GM12878 (cell line): Measurements from ENCODE around the gene ZNF554. TPM values are rescaled to one million over a fixed set of nuclear protein-coding genes. Genes with fewer than 3 reads are reported as not detected.

Source experiments
- ATAC-seq: fragments of 200-7000 bp; cut with Tn5 transposase; 3 replicates; pipeline ENCODE4 v1.9.1; 2020; ENCODE audit warnings: mild to moderate bottlenecking, moderate library complexity
- BruUV-seq: library from RNA; stranded (reverse); fragments of 400-500 nt; replicated peaks from 2 replicates; lab custom pipeline; 2021; lab: Mats Ljungman, UMichigan
- CTCF ChIA-PET: fragments of 300-600 bp; sonication (Branson Sonifier 250); formaldehyde crosslinking; extraction: SDS; loops from one replicate; lab custom pipeline; 2021; ENCODE audit warnings: inconsistent platforms; lab: Yijun Ruan, JAX
- POLR2A ChIA-PET: fragments of 350-600 bp; formaldehyde crosslinking; extraction: SDS; loops from one replicate; lab custom pipeline; 2021; ENCODE audit warnings: inconsistent platforms; lab: Charles Lee
- RAD21 ChIA-PET: fragments of 300-600 bp; sonication (Branson Sonifier 250); formaldehyde crosslinking; loops from one replicate; lab custom pipeline; 2023; ENCODE audit warnings: antibody characterized with exemption; ENCODE audit not compliant: unreplicated experiment; lab: Charles Lee
- SMC1A ChIA-PET: fragments of 300-600 bp; sonication (Branson Sonifier 250); formaldehyde crosslinking; loops from one replicate; lab custom pipeline; 2023; ENCODE audit not compliant: unreplicated experiment, uncharacterized antibody; lab: Charles Lee
- DNase-seq: peaks from one replicate; pipeline ENCODE4 v3.0.0-alpha.2; 2011; ENCODE audit warnings: low read depth, low spot score
- FAIRE-seq: peaks from 3 replicates; lab custom pipeline; 2011; peaks lifted over from hg19 to GRCh38; lab: Jason Lieb, UNC
- H2AFZ ChIP-seq: 2 replicates; pipeline ENCODE4 v1.6.0; 2011; ENCODE audit warnings: low read depth, low read length, control low read depth; ENCODE audit not compliant: control insufficient read depth
- H3K27ac ChIP-seq: 2 replicates; pipeline ENCODE4 v1.5.1; 2011; ENCODE audit warnings: control low read depth; ENCODE audit not compliant: control insufficient read depth, insufficient read depth
- H3K27me3 ChIP-seq, 2 experiments: replicated peaks in 1 of 2; 2 replicates each; pipeline versions ENCODE4 v1.6.0 to v1.6.1; 2011; ENCODE audit warnings: low read length in 1 of 2; ENCODE audit not compliant: control insufficient read depth in 2 of 2, insufficient read depth in 2 of 2
- H3K36me3 ChIP-seq, 2 experiments: 2 replicates each; pipeline ENCODE4 v1.5.1; 2011; ENCODE audit warnings: low read length in 1 of 2; ENCODE audit not compliant: control insufficient read depth in 2 of 2, insufficient read depth in 2 of 2
- H3K4me1 ChIP-seq: 2 replicates; pipeline ENCODE4 v1.6.1; 2011; ENCODE audit warnings: mild to moderate bottlenecking, low read length, moderate library complexity, mixed read lengths; ENCODE audit not compliant: control insufficient read depth, insufficient read depth
- H3K4me2 ChIP-seq: 2 replicates; pipeline ENCODE4 v1.6.0; 2011; ENCODE audit warnings: control low read depth; ENCODE audit not compliant: control insufficient read depth, insufficient read depth
- H3K4me3 ChIP-seq: fragments of 200-600 bp; sonication (generic); 2 replicates; pipeline ENCODE4 v1.5.1; 2016
- H3K79me2 ChIP-seq: 2 replicates; pipeline ENCODE4 v1.6.0; 2011; ENCODE audit warnings: low read length; ENCODE audit not compliant: control insufficient read depth, insufficient read depth
- H3K9ac ChIP-seq: 2 replicates; pipeline ENCODE4 v1.8.0; 2011; ENCODE audit warnings: low read length, control low read depth, mixed read lengths; ENCODE audit not compliant: control insufficient read depth, insufficient read depth
- H3K9me3 ChIP-seq: replicated peaks from 3 replicates; pipeline ENCODE4 v1.5.1; 2011; ENCODE audit warnings: mild to moderate bottlenecking, low read length; ENCODE audit not compliant: control insufficient read depth, insufficient read depth
- H4K20me1 ChIP-seq: 2 replicates; pipeline ENCODE4 v1.6.0; 2011; ENCODE audit not compliant: control insufficient read depth, insufficient read depth
- BCL11A ChIP-seq: IDR thresholded peaks from 2 replicates; pipeline ENCODE4 v1.6.1; 2011; ENCODE audit warnings: low read depth, low read length
- CBX5 ChIP-seq: sonication (generic); IDR thresholded peaks from 2 replicates; pipeline ENCODE4 v1.6.1; 2016; ENCODE audit warnings: low read depth, moderate library complexity, mild to moderate bottlenecking, inconsistent platforms
- MLLT1 ChIP-seq: fragments of 450-650 bp; IDR thresholded peaks from 2 replicates; pipeline ENCODE4 v1.6.1; 2016; ENCODE audit warnings: mild to moderate bottlenecking
- RBBP5 ChIP-seq: fragments of 200-600 bp; sonication (generic); conservative IDR thresholded peaks from 2 replicates; pipeline ENCODE4 v1.6.1; 2016
- SMC3 ChIP-seq: IDR thresholded peaks from 2 replicates; pipeline ENCODE4 v1.6.1; 2011; ENCODE audit warnings: low read length, improper control_type of control experiment, borderline replicate concordance
- STAT1 ChIP-seq: fragments of 450-650 bp; conservative IDR thresholded peaks from 2 replicates; pipeline ENCODE4 v1.6.1; 2014; ENCODE audit warnings: antibody characterized with exemption, mild to moderate bottlenecking
- ZNF207 ChIP-seq: fragments of 450-650 bp; IDR thresholded peaks from 2 replicates; pipeline ENCODE4 v1.6.1; 2014; ENCODE audit warnings: antibody characterized with exemption, mild to moderate bottlenecking, borderline replicate concordance
- WGBS: methylation state at CpG from one replicate; pipeline ENCODE4 v1.1.6; 2016; ENCODE audit warnings: low lambda C conversion rate; ENCODE audit not compliant: insufficient replicate concordance, insufficient coverage; ENCODE audit errors: missing lambda C conversion rate; 5-methylcytosine and 5-hydroxymethylcytosine counted together
- in situ Hi-C: fragments of 300-500 bp; cut with MboI; formaldehyde crosslinking; loops from 9 replicates; pipeline ENCODE4 v1.14.3; 2018; ENCODE audit warnings: mixed read lengths
- intact Hi-C: fragments of 100-400 bp; cut with micrococcal nuclease; formaldehyde crosslinking; loops from one replicate; pipeline ENCODE4 v1.14.2; 2022; ENCODE audit not compliant: unreplicated experiment
- polyA plus RNA-seq, 11 experiments: library from polyadenylated mRNA; depleted of rRNA in 4 of 11; unstranded in 6 of 11; stranded (reverse) in 5 of 11; fragments of >200 nt; fragmentation: Nextera tagmentation in 4 of 11; fragmentation: Illumina TruSeq in 1 of 11; extraction: Ambion mirVana in 4 of 11; extraction: Trizol in 1 of 11; gene quantifications; 1 replicate in 1 of 11; 2 replicates in 10 of 11; pipeline versions ENCODE4 v1.2.1 to v1.2.3, GENCODE V29; 2011 to 2016; ENCODE audit warnings: inconsistent platforms in 2 of 11, missing spikeins in 2 of 11, low read depth in 1 of 11
- total RNA-seq, 4 experiments: library from RNA; depleted of rRNA in 3 of 4; stranded (reverse); fragments of >200 nt in 3 of 4; fragmentation: Illumina TruSeq in 1 of 4; extraction: Trizol in 1 of 4; gene quantifications; 2 replicates each; pipeline versions ENCODE4 v1.2.1 to v1.2.3, GENCODE V29; 2013 to 2021

Gene ZNF554
- total and polyA plus RNA-seq, 10 of the 15 experiments (the other 5 are each of a cell fraction or from before 2014, with no cell fraction given) = 0.19 to 2.1 (median 1.4) TPM

GRCh38 chr19:2802826-2803225 lies 16.8 kb upstream of the ZNF554 start:
- WGBS = 97% methylated on average over 17 of the region's 17 CpGs
- no peak for TF ChIP-seq STAT1
- TF ChIP-seq CBX5 = no peak
- TF ChIP-seq ZNF207 = no peak
- no peak for TF ChIP-seq RBBP5
- TF ChIP-seq MLLT1 = no peak
- no peak for TF ChIP-seq BCL11A
- no peak for TF ChIP-seq SMC3
- TF ChIP-seq, all 136 proteins: peak for 0
- ATAC-seq (no peak), FAIRE-seq (no peak), DNase-seq (no peak)
- ChIA-PET SMC1A (interaction anchor here (1.9 kb wide), 1 partner anchor 155 kb away, joined by 4 read pairs; no protein-coding TSS in a partner anchor), RAD21 (no interaction called here), POLR2A (no interaction called here), CTCF (no interaction called here)
- intact Hi-C loops = no loop called here
- Histone ChIP-seq H4K20me1 (no peaks in the 10 kb centered on the region), H3K4me2 (no peak overlapping the region), H3K27ac (no peak overlapping the region), H3K27me3 (no peaks in the 10 kb centered on the region), H3K79me2 (no peaks in the 10 kb centered on the region), H3K9ac (no peak overlapping the region), H3K4me3 (no peak overlapping the region), H3K9me3 (no peaks in the 10 kb centered on the region; the same call in 2 of the 3 replicates), H2AFZ (no peak overlapping the region), H3K36me3 (peaks cover 19 to 54% of the 10 kb centered on the region in 2 experiments), H3K4me1 (no peaks in the 10 kb centered on the region)
- BruUV-seq = no TSS peak
- in situ Hi-C loops = no loop called here
